OCI-M2 (cell line): ENCODE results near the gene NCF4.

ENCODE experiments used
- DNase-seq: peaks from one replicate; lab custom pipeline; 2025; ENCODE audit not compliant: unreplicated experiment; lab: John Stamatoyannopoulos, UW

Gene NCF4

GRCh38 chr22:36863979-36864378, 3.2 kb downstream of the NCF4 start:
- DNase-seq, result no peak

DNA sequence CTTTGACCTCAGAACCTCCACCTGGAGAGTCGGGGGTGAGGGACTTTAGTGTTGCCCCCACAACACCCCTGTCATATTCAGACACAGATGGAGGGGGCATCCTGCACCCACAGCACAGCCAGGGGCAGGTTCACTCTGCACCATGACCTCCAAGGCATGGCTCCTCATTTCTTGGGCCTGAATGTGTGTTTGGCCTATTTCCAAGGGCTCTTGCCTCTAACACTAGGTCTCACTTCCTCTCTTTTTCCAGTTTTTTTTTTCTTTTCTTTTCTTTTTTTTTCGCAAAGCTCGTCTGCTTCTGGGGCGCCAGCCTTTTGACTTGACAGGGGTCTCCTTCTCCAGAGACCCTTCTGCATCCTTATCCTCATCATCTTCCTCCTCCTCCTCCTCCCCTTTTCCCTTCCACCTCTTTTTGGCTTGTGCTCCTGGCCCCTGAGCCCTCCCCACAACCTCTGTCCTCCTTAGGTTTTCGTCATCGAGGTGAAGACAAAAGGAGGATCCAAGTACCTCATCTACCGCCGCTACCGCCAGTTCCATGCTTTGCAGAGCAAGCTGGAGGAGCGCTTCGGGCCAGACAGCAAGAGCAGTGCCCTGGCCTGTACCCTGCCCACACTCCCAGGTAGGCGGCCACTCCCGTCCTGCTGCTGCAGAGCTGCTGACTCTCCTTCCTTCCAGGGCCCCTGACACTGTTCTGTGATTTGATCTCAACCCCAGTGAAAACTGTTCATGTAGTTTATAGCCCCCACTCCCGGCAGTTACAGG, 3.8 kb downstream of the NCF4 start:
- DNase-seq, result no peak

DNA sequence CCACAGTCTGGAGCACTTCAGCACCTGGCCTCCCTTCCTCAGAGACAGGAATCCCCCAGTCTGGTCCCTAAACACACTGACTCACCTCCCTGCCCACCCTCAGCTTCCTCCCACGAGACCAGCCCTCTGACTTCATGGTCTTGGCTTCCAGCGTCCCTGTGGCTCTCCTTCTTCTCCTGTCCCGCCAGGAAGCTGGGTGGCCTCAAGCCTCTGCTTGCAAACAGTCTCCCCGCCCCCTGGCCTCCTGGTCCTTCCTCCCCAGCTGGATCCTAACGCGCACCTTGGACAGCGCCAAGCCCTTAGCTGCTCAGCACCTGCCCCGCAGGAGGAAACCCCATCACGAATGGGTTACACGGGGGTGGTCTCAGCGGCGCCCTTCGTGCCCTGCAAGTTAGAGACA, 4.5 kb downstream of the NCF4 start:
- no peak for DNase-seq

- DNase-seq, result no peak
These were observed 6.9 kb downstream of the NCF4 start for GRCh38 chr22:36867695-36868094.

- no peak for DNase-seq
These were observed 7.9 kb downstream of the NCF4 start for GRCh38 chr22:36868546-36869181.

DNA sequence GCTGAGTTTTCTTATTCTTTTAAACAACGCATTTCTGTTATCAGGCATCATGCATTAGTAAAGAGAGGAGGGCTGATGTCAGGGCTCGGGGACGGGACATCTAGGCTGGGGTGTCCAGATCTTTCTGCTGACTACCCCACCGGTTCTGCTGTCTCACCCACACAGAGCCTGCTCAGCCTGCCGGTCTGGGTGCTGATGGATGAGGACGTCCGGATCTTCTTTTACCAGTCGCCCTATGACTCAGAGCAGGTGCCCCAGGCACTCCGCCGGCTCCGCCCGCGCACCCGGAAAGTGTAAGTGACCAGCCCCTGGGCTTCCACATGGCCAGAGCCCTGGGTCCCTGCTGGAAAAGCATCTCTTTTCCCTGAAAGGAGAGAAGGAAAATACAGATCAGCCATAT, 9.4 kb downstream of the NCF4 start:
- no peak for DNase-seq

GRCh38 chr22:36871669-36872081, 10.9 kb downstream of the NCF4 start:
- DNase-seq, result no peak

- DNase-seq, result no peak
These were observed 11.3 kb downstream of the NCF4 start for GRCh38 chr22:36872084-36872483.

DNA sequence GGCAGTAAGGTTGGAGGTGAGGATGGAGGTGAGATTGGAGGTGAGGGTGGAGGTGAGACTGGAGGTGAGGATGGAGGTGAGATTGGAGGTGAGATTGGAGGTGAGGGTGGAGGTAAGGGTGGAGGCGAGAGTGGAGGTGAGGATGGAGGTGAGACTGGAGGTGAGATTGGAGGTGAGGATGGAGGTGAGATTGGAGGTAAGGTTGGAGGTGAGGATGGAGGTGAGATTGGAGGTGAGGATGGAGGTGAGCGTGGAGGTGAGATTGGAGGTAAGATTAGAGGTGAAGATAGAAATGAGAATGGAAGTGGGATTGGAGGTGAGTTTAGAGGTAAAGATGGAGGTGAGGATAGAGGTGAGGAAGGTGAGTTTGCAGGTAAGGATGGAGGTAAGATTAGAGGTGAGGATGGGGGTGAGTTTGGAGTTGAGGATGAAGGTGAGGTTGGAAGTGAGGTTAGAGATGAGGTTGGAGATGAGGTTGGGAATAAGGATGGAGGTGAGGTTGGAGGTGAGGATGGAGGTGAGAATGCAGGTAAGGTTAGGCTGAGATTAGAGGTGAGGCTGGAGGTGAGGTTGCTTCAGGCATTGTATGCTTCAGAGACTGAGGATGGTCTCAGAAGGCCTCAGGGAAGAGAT, 12.2 kb downstream of the NCF4 start:
- no peak for DNase-seq

- DNase-seq, result no peak
These were observed 13.0 kb downstream of the NCF4 start for GRCh38 chr22:36873614-36874308.

DNA sequence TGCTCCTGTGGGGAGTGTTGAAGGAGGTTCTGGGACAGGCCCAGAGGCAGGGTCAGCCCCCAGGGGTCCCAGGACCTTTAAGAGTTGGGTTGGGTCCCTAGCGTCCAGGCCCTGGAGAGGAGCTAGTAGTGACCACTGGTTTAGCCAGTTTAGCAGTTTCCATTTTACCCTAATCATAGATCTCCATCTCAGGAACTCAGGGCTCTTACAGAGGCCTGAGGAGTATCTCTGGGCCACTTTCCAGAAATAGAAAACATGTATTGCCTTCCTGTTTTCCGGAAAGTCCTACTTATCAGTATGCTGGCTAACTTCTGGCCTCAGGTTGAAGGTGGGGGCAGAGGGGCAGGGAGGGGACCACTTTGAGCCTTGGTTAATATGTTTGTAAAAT, 13.5 kb downstream of the NCF4 start:
- no peak for DNase-seq

GRCh38 chr22:36874736-36875135, 13.9 kb downstream of the NCF4 start:
- DNase-seq, result no peak

- no peak for DNase-seq
These were observed 14.9 kb downstream of the NCF4 start for GRCh38 chr22:36875741-36876140.

DNA sequence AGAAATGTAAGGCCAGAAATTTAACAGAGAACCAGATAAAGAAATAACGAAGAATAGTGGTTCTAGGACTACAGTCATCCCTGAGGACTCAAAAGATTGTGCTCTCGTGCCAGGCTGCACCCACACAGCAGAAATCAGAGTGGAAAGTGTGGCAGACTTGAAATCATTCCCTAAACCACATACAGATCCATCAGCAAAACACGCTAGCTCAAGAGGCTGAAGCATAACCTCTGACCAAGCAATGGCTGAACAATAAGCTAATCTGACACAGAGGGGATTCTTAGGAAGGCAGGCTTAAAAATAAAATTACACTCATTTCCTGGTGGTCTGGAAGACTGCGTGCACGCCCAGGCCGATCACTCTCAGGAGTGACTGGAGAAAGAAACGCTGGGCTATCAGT, 19.0 kb downstream of the NCF4 start:
- no peak for DNase-seq

DNA sequence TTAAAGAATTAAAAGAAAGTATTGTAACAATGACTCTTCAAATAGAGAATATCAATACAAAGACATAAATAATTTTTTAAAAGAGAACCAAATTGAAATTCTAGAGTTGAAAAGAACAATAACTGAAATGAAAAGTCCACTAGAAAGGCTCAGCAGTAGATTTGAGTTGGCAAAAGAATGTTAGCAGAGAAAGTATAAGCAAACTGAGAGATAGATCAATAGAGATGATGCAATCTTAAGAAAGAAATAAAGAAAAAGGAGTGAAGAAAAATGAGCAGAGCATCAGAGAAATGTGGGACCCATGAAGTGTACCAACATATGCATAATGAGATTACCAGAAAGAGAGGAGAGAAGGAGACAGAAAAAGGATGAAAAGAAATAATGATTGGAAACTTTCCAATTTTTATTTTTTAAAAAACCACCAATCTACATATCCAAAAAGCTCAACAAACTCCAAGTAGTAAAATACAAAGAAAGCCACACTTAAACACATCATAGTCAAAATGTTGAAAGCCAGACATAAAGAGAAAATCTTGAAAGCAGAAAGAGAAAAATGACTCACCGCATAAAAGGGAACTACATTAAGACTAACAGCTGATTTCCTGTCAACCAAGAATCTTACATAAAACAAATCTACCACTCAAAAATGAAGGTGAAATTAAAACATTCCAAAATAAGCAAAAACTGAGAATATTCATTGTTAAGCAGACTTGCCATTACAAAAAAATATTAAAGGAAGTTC, 20.9 kb downstream of the NCF4 start:
- DNase-seq, result no peak

DNA sequence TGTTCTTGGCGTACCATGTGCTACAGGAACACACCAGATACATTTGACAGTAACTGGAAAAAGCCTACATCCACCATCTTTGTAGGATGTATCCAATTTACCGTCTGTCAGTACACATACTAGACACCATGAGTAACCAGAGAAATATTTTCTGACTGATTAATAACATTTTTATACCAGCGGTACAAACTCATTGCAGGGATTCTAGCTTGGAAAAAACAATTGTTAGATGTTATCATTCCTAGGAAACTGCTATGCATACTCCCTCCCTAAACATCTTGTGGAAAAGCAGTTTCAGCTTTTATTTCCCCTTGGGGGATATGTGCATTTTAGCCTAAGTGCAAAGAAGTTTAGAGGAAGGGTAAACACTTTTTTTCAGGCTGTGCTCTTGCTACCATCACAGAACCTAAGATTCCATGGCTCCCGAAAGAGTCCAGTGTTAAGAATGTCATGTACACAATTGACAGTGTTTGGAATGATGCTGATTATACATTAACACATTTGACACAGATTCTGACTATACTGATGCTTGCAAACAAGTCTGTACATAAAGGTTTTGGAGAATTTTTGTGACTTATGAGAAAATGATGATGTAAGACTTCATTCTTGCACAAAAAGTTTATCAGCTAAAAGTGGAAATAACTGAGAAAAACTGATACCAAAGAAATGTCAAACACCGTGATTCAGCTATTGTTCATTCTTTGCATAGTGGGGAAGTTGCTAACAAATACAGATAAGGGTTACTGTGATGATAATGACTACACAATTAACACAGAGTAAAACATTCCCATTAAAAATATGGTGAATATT, 23.7 kb downstream of the NCF4 start:
- DNase-seq, result no peak

DNA sequence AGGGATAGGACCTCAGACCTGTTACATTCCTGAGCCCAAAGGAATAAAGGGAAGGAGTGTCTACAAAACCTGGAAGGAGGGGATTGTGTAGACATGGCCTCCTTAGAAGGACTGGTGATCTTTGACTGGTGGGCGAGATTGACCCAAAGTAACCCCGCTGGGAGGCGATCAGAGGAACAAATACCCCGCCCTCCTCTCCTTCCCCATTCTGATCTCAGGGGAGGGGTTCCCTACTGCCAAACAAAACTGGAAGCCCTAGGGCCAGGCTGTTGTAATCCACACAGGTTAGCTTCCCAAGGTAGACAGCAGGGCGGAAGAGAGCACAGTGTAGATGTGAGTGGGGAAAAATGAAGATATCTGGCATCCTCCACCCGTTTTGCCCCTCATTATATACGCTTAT, 24.7 kb downstream of the NCF4 start:
- DNase-seq, result no peak

DNA sequence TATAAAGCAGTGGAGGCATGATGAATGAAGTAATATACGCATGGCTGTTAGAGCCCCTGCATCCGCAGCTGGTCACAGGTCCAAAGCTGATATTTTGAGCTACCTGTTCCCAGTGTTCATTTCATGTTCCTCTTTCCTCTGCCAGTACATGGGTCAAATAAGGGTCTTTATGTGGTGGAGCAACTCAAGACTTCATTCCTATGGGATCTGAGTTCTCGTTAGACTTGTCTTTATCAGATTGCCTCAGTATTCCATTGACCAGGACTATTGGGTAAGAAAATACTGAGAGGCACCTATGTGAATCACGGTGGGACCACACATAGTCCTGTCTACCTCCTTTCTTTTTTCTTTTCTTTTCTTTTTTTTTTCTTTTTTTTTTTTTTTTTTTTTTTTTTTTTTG, 25.2 kb downstream of the NCF4 start:
- no peak for DNase-seq

- no peak for DNase-seq
These were observed 26.4 kb downstream of the NCF4 start for GRCh38 chr22:36887162-36887561.

DNA sequence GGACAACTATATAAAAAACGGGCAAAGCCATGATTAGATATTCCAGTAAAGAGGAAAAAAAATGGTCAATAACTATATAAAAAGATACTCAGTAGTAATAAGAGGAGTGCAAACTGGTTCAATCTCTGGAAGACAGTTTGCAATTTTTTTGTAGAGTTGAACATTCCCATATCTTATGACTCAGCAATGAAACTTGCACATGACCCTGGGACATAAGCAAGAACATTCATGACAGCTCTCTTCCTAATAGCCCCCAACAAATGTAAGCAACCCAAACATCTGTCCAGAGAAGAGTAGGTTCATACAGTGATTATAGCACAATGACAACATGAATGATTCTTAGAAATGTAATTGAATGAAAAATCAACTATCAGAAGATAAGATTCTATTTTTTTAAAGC, 30.8 kb downstream of the NCF4 start:
- no peak for DNase-seq
